Uterus (tissue), 4 donors: ENCODE measurements around the gene ATXN10. TPM values are rescaled to one million over a fixed set of nuclear protein-coding genes. Genes with fewer than 3 reads are reported as not detected.

Experiments
- DNase-seq, 2 donors: peaks; one replicate each; pipeline ENCODE4 v3.0.0-alpha.2; 2019 to 2020
- H3K27ac ChIP-seq, 2 donors: fragments of 200-600 bp; sonication (generic); 1 replicate in 1 of 2; 2 replicates in 1 of 2; pipeline ENCODE4 v1.5.1; 2016 to 2018
- H3K27me3 ChIP-seq, 2 donors: fragments of 200-600 bp; sonication (generic); one replicate each; pipeline ENCODE4 v1.5.1; 2018 to 2019; ENCODE audit warnings: control low read depth in 1 of 2
- H3K36me3 ChIP-seq, 2 donors: fragments of 200-600 bp; sonication (generic); one replicate each; pipeline ENCODE4 v1.5.1; 2019; ENCODE audit warnings: control low read depth in 1 of 2
- H3K4me1 ChIP-seq, 2 donors: fragments of 200-600 bp; sonication (generic); one replicate each; pipeline ENCODE4 v1.5.1; 2018 to 2019; ENCODE audit warnings: control low read depth in 1 of 2
- H3K4me3 ChIP-seq, 2 donors: fragments of 200-600 bp; sonication (generic); 1 replicate in 1 of 2; 2 replicates in 1 of 2; pipeline ENCODE4 v1.5.1; 2018 to 2019; ENCODE audit warnings: mild to moderate bottlenecking in 1 of 2
- H3K9me3 ChIP-seq, 2 donors: fragments of 200-600 bp; sonication (generic); one replicate each; pipeline ENCODE4 v1.5.1; 2019; ENCODE audit warnings: control low read depth in 1 of 2
- POLR2A ChIP-seq, 2 donors: fragments of 450-650 bp; IDR thresholded peaks; one replicate each; pipeline ENCODE4 v1.6.1; 2016; ENCODE audit warnings: antibody characterized with exemption in 2 of 2, mild to moderate bottlenecking in 1 of 2, moderate library complexity in 1 of 2
- intact Hi-C: fragments of 100-400 bp; cut with DNase I; formaldehyde crosslinking; loops from one replicate; pipeline ENCODE4 v1.15.1; 2023; ENCODE audit warnings: low total_unique reads
- total RNA-seq, 4 donors: library from RNA; depleted of rRNA in 3 of 4; stranded (reverse); fragments of >200 nt in 3 of 4; gene quantifications; one replicate each; pipeline versions ENCODE4 v1.1.0 to v1.2.4, GENCODE V29; 2014 to 2023
- TF ChIP-seq, protein P1 (sequence below), 4 experiments: fragments of 200-600 bp in 2 of 4; fragments of 450-650 bp in 2 of 4; sonication (generic) in 2 of 4; IDR thresholded peaks; one replicate each; pipeline ENCODE4 v1.5.1; 2016 to 2019; ENCODE audit warnings: antibody characterized with exemption in 4 of 4, mild to moderate bottlenecking in 2 of 4, moderate library complexity in 1 of 4
- donor health status: DM: yes; HTN: yes; CAD: no.

ATXN10 gene
- total RNA-seq, 4 donors from 2014 or later, result 251 to 258 (median 253) TPM

DNA sequence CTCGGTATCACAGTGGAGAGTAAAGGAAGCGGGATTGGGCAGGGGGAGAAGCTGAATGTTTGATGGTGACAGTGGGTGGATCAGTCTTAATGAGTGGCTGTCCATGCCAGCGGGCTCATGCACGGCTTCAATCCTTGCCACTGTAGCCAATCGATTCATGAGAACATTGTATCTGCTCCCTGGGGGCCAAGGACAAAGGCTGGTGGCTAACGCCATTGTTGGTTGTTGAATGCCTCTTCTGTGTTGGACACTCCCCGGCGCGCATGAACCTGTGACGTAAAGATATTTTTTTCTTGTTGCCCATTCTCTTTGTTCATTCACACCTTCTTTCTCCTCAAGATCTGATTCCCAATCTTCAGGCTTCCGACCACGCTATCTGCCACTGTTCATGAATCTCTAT is 20.9 kb upstream of the ATXN10 start:
- no peaks in the 10 kb centered on the region for H3K36me3 ChIP-seq
- no peaks in the 10 kb centered on the region for H3K4me1 ChIP-seq
- H3K27me3 ChIP-seq, result no peaks in the 10 kb centered on the region
- intact Hi-C loops, result no loop called here
- H3K4me3 ChIP-seq, result no peak overlapping the region
- DNase-seq, result no peak
- no peak for TF ChIP-seq POLR2A (IDR thresholded peaks at IDR 0.05)
- TF ChIP-seq, protein P1, sequence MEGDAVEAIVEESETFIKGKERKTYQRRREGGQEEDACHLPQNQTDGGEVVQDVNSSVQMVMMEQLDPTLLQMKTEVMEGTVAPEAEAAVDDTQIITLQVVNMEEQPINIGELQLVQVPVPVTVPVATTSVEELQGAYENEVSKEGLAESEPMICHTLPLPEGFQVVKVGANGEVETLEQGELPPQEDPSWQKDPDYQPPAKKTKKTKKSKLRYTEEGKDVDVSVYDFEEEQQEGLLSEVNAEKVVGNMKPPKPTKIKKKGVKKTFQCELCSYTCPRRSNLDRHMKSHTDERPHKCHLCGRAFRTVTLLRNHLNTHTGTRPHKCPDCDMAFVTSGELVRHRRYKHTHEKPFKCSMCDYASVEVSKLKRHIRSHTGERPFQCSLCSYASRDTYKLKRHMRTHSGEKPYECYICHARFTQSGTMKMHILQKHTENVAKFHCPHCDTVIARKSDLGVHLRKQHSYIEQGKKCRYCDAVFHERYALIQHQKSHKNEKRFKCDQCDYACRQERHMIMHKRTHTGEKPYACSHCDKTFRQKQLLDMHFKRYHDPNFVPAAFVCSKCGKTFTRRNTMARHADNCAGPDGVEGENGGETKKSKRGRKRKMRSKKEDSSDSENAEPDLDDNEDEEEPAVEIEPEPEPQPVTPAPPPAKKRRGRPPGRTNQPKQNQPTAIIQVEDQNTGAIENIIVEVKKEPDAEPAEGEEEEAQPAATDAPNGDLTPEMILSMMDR (IDR thresholded peaks at IDR 0.05), result no peak
- no peak overlapping the region for H3K27ac ChIP-seq
- H3K9me3 ChIP-seq, result no peaks in the 10 kb centered on the region

DNA sequence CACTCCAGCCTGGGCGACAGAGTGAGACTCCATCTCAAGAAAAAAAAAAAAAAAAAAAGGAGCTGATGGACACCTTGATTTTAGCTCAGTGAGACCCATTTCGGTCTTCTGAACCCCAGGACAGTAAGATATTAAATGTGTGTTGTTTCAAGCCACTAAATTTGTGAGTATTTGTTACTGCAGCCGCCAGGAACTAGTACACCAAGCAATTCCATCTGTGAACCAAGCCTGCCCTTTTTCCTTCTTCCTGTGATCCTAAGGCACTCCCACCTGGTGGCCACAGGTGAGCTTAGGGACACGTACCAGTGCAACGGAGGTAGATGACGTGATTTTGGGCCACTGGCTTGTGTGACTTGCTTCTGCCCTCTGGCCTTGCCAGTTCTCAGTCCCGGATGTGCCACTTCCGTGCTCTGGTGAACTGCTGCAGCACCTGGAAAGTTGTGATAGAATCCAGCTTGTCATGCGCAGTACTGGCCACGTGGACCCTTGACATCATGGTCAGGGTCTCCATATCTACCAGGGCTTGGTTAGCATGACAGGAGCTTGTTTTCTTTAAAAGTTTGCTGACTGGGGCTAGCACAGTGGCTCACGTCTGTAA is 19.6 kb upstream of the ATXN10 start:
- DNase-seq, result no peak

DNA sequence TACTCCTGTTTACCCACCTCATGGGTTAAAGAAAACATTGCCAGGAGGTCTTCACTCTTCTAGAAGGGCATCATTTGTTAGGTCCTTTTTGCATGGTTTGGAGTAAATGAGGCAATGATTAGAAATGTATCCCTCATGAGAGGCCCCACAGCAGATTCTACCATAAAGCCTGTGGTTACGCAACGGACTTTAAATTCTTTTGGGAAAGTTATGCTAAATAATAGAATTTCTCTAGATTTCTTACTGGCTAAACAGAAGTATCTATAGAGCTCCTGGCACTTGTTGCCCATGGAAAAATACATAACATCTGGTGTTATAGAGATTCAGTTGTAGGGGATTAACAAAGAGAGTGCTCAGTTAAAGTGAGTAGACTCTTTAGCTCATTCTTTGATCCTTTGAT is 15.1 kb upstream of the ATXN10 start:
- Histone ChIP-seq H3K27ac (no peak overlapping the region), H3K9me3 (no peaks in the 10 kb centered on the region), H3K4me1 (no peaks in the 10 kb centered on the region), H3K27me3 (no peaks in the 10 kb centered on the region), H3K36me3 (no peaks in the 10 kb centered on the region), H3K4me3 (no peak overlapping the region)
- TF ChIP-seq POLR2A (IDR thresholded peaks at IDR 0.05), result no peak
- TF ChIP-seq, protein P1 (IDR thresholded peaks at IDR 0.05), result no peak
- intact Hi-C loops, result no loop called here
- no peak for DNase-seq

More for the DNA sequence above, 19.6 kb upstream of the ATXN10 start:
- intact Hi-C loops, result no loop called here
- TF ChIP-seq POLR2A (IDR thresholded peaks at IDR 0.05), result no peak
- TF ChIP-seq, protein P1 (IDR thresholded peaks at IDR 0.05), result no peak
- Histone ChIP-seq H3K4me3 (no peak overlapping the region), H3K4me1 (no peaks in the 10 kb centered on the region), H3K27me3 (no peaks in the 10 kb centered on the region), H3K36me3 (no peaks in the 10 kb centered on the region), H3K9me3 (no peaks in the 10 kb centered on the region), H3K27ac (no peak overlapping the region)

GRCh38 chr22:45657701-45658100 is 13.9 kb upstream of the ATXN10 start:
- DNase-seq, result no peak
- no peak overlapping the region for H3K4me3 ChIP-seq
- no peak for TF ChIP-seq POLR2A (IDR thresholded peaks at IDR 0.05)
- TF ChIP-seq, protein P1 (IDR thresholded peaks at IDR 0.05), result no peak
- no peaks in the 10 kb centered on the region for H3K27me3 ChIP-seq
- no peaks in the 10 kb centered on the region for H3K4me1 ChIP-seq
- intact Hi-C loops, result no loop called here
- no peaks in the 10 kb centered on the region for H3K36me3 ChIP-seq
- H3K27ac ChIP-seq, result no peak overlapping the region
- no peaks in the 10 kb centered on the region for H3K9me3 ChIP-seq

- Histone ChIP-seq H3K4me1 (no peaks in the 10 kb centered on the region), H3K4me3 (no peak overlapping the region), H3K36me3 (no peaks in the 10 kb centered on the region), H3K27me3 (no peaks in the 10 kb centered on the region), H3K27ac (no peak overlapping the region), H3K9me3 (no peaks in the 10 kb centered on the region)
- TF ChIP-seq, protein P1 (IDR thresholded peaks at IDR 0.05), result no peak
- TF ChIP-seq POLR2A (IDR thresholded peaks at IDR 0.05), result no peak
- intact Hi-C loops, result no loop called here
- no peak for DNase-seq
Measured at GRCh38 chr22:45664136-45664646, 7.4 kb upstream of the ATXN10 start.
